Measurements from ENCODE around the gene ZBED2. TPM values are rescaled to one million over a fixed set of nuclear protein-coding genes. Genes with fewer than 3 reads are reported as not detected.
"Not testable (repeated sequence)": the region's sequence is repeated elsewhere in the genome, so short reads cannot be mapped to it uniquely, and the experiment has no call there.

Gene ZBED2
- total RNA-seq, 1 donor from 2014 or later = not detected

GRCh38 chr3:111568911-111569310 is 26.2 kb downstream of the ZBED2 start:
- Histone ChIP-seq H3K4me1 (no peaks in the 10 kb centered on the region), H3K4me3 (no peak overlapping the region), H3K36me3 (no peaks in the 10 kb centered on the region), H3K27me3 (ENCODE audit: low read depth) (peaks cover 18% of the 10 kb centered on the region), H3K9me3 (replicated peaks) (no peaks in the 10 kb centered on the region), H3K27ac (replicated peaks) (no peak overlapping the region)
- DNase-seq = no peak
- intact Hi-C loops (cut with micrococcal nuclease) = no loop called here
- TF ChIP-seq CTCF (IDR thresholded peaks at IDR 0.05; ENCODE audit: borderline replicate concordance) = no peak

- Histone ChIP-seq H3K4me3 (no peak overlapping the region), H3K27me3 (ENCODE audit: low read depth) (peaks cover 18% of the 10 kb centered on the region), H3K36me3 (no peaks in the 10 kb centered on the region), H3K9me3 (replicated peaks) (no peaks in the 10 kb centered on the region), H3K27ac (replicated peaks) (no peak overlapping the region), H3K4me1 (no peaks in the 10 kb centered on the region)
- no peak for DNase-seq
- intact Hi-C loops (cut with micrococcal nuclease) = no loop called here
- TF ChIP-seq CTCF (IDR thresholded peaks at IDR 0.05; ENCODE audit: borderline replicate concordance) = no peak
Observed at GRCh38 chr3:111568355-111568754, 26.8 kb downstream of the ZBED2 start.

DNA sequence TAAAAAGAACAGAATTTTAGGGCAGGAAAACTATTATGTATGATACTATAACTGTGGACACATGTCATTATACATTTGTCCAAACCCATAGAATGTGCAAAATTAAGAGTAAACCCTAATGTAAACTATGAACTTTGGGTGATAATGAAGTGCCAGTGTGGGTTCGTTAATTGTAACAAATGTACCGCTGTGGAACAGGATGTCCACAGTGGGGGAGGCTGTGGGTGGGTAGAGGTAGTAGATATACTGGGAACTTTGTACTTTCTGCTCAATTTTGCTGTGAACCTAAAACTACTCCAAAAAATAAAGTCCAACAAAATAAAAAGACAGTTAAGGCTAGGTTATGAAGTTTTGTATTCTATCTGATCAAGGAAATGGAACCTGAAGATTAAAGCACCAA is 28.3 kb downstream of the ZBED2 start:
- H3K4me1 ChIP-seq = no peaks in the 10 kb centered on the region
- TF ChIP-seq CTCF (IDR thresholded peaks at IDR 0.05; ENCODE audit: borderline replicate concordance) = no peak
- H3K27me3 ChIP-seq (ENCODE audit: low read depth) = peaks cover 18% of the 10 kb centered on the region
- H3K4me3 ChIP-seq = no peak overlapping the region
- H3K9me3 ChIP-seq (replicated peaks) = no peaks in the 10 kb centered on the region
- H3K27ac ChIP-seq (replicated peaks) = no peak overlapping the region
- DNase-seq = no peak
- intact Hi-C loops (cut with micrococcal nuclease) = no loop called here
- H3K36me3 ChIP-seq = no peaks in the 10 kb centered on the region

DNA sequence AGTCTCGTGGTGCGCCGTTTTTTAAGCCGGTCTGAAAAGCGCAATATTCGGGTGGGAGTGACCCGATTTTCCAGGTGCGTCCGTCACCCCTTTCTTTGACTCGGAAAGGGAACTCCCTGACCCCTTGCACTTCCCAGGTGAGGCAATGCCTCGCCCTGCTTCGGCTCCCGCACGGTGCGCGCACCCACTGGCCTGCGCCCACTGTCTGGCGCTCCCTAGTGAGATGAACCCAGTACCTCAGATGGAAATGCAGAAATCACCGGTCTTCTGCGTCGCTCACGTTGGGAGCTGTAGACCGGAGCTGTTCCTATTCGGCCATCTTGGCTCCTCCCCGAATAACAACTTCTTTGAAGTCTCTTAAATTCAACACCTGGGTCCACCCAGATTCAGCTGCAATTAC is 33.2 kb downstream of the ZBED2 start:
- H3K27me3 ChIP-seq (ENCODE audit: low read depth) = peaks cover 12% of the 10 kb centered on the region
- H3K27ac ChIP-seq (replicated peaks); H3K9me3 ChIP-seq (replicated peaks); DNase-seq; H3K4me1 ChIP-seq; H3K4me3 ChIP-seq; intact Hi-C loops (cut with micrococcal nuclease); H3K36me3 ChIP-seq: not testable (repeated sequence)

DNA sequence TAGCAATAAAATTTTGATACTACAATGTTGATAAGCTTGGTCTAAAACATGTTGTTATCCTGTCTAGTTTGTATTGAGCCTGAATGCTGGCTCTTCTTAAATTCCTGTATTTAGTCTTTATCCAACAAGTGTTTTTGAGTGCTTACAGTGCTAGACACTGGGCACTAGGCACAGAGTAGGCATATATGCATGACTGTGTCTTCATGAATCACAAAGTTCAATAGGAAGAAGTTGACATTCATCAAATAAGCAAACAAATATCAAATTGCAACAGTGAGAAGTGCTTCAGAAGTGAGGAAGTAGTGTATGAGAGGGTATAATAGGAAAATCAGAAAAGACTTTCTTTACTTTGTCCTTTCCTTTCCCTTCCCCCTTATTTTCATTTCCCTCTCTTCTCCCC is 46.4 kb downstream of the ZBED2 start:
- no peaks in the 10 kb centered on the region for H3K4me1 ChIP-seq
- H3K9me3 ChIP-seq (replicated peaks) = no peaks in the 10 kb centered on the region
- no peak overlapping the region for H3K4me3 ChIP-seq
- no peak for DNase-seq
- no peak for TF ChIP-seq CTCF (IDR thresholded peaks at IDR 0.05; ENCODE audit: borderline replicate concordance)
- H3K27ac ChIP-seq (replicated peaks) = no peak overlapping the region
- no peaks in the 10 kb centered on the region for H3K27me3 ChIP-seq (ENCODE audit: low read depth)
- no peaks in the 10 kb centered on the region for H3K36me3 ChIP-seq
- intact Hi-C loops (cut with micrococcal nuclease) = no loop called here

GRCh38 chr3:111548092-111548491 is 47.1 kb downstream of the ZBED2 start:
- no peaks in the 10 kb centered on the region for H3K9me3 ChIP-seq (replicated peaks)
- no peaks in the 10 kb centered on the region for H3K36me3 ChIP-seq
- no peak for DNase-seq
- H3K27me3 ChIP-seq (ENCODE audit: low read depth) = no peaks in the 10 kb centered on the region
- H3K27ac ChIP-seq (replicated peaks) = no peak overlapping the region
- H3K4me3 ChIP-seq = no peak overlapping the region
- TF ChIP-seq CTCF (IDR thresholded peaks at IDR 0.05; ENCODE audit: borderline replicate concordance) = no peak
- no peaks in the 10 kb centered on the region for H3K4me1 ChIP-seq
- intact Hi-C loops (cut with micrococcal nuclease) = no loop called here
